Inflammatory macrophage (primary cell): ENCODE measurements around the gene PFDN5.
"Not testable (repeated sequence)": the region's sequence is repeated elsewhere in the genome, so short reads cannot be mapped to it uniquely, and the experiment has no call there.

ENCODE experiments used
- DNase-seq, 2 donors: peaks; one replicate each; pipeline ENCODE4 v3.0.0-alpha.2; 2020 to 2022

PFDN5 gene

GRCh38 chr12:53328043-53328435 lies 32.7 kb downstream of the PFDN5 start:
- DNase-seq = no peak

GRCh38 chr12:53330671-53331070 lies 35.3 kb downstream of the PFDN5 start:
- DNase-seq = no peak

DNA sequence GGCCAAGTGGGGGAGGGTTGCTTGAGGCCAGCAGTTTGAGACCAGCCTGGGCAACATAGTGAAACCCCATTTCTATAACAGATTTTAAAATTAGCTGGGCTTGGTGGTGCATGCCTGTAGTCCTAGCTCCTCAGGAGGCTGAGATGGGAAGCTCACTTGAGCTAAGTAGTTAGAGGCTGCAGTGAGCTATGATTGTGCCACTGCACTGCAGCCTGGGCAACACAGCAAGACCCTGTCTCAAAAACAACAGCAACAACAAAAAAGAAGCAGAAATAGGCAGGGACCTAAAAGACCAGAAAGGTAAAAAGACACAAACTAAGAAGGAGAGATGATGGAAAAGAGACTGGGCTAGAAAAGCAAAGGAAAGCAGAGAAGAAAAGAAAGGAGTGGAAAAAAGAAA lies 37.0 kb downstream of the PFDN5 start:
- not testable (repeated sequence) for DNase-seq

DNA sequence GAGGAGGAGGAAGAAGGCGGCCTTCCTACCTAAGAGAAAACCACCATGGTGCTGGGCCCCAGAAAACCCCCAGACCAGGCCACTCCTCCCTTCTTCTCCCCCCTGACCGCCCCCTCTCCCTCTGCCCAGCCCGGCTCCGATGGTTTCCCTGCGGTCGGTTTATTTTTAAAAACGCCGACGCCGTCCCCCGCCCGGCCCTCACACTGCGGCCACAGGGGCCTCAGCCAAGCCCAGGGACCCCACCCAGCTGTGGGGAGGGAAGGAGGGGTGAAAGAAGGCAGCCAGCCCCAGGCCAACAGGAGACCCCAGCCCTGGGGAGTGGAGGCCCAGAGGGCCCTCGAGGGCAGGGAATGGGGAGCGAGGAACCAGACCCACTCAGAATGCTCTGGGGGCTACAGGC lies 37.4 kb downstream of the PFDN5 start:
- no peak for DNase-seq

- no peak for DNase-seq
Observed at GRCh38 chr12:53333289-53333688, 37.9 kb downstream of the PFDN5 start.

DNA sequence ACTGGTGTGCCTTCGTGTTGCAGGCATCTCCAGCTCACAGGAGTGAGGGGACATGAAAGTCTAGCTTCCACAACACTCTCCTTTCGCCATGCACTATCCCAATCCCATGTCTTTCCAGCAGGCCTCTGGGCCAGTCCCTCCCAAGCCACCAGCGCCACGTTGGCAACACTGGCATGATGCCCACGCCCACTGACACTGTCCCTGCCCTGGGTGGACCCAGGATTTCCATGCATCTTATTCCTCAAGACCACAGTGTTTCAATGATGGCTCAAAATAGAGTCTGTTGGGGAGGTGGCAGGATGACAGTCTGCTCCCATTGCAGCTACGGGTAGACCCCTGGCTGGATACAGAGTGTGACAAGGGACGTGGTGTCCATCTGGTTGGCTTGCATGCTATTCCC lies 38.5 kb downstream of the PFDN5 start:
- no peak for DNase-seq

GRCh38 chr12:53334822-53335221 lies 39.5 kb downstream of the PFDN5 start:
- no peak for DNase-seq

- DNase-seq = peak in 1 of 2 donors; percentile 44
Observed at GRCh38 chr12:53336181-53336681, 40.9 kb downstream of the PFDN5 start, which contains the start of gene SP7. SP7 (minus strand) TSS chr12:53336354; CDS start chr12:53335646, 708 bp downstream.

- no peak for DNase-seq
Observed at GRCh38 chr12:53338017-53338416, 42.7 kb downstream of the PFDN5 start.

DNA sequence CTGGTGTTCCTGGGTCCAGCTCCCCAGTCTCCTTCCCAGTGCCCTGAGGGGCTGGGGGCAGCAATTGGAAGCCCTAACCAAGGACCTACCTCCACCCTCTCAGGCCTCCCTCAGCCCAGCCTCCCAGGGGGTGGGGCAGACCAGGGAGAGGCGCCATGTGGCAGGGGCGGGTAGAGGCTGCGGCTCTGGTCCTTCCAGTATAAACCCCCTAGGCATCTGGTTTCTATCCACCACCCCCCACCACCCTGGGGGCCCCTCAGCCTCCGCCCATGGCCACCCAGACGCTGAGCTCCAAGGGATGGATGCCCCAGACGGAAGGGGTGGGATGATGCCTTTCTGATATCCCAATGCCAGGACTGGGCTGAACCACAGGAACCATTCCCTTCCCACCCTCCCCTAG lies 43.6 kb downstream of the PFDN5 start:
- DNase-seq = no peak

DNA sequence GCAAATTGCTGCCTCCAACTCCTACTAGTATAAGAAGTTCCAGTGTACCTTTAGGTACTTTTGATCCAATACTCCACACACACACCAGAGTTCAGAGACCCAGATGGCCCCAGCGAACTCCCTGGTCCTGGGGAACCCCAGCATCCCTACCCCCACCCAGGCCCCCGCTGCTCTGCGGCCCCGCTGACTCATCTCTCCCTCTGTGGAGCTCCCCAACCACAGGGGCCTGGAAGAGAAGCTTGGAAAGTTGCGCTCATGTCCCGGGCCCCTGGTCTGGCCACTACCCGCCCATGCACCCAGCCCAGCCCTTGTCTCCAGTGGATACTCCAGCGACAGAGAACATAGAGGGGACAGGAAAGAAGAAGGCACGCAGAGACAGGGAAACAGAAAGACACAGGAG lies 45.1 kb downstream of the PFDN5 start:
- no peak for DNase-seq

GRCh38 chr12:53343449-53343848 lies 48.1 kb downstream of the PFDN5 start:
- no peak for DNase-seq

GRCh38 chr12:53343969-53344368 lies 48.6 kb downstream of the PFDN5 start:
- no peak for DNase-seq

- no peak for DNase-seq
Observed at GRCh38 chr12:53344487-53344823, 49.1 kb downstream of the PFDN5 start.

DNA sequence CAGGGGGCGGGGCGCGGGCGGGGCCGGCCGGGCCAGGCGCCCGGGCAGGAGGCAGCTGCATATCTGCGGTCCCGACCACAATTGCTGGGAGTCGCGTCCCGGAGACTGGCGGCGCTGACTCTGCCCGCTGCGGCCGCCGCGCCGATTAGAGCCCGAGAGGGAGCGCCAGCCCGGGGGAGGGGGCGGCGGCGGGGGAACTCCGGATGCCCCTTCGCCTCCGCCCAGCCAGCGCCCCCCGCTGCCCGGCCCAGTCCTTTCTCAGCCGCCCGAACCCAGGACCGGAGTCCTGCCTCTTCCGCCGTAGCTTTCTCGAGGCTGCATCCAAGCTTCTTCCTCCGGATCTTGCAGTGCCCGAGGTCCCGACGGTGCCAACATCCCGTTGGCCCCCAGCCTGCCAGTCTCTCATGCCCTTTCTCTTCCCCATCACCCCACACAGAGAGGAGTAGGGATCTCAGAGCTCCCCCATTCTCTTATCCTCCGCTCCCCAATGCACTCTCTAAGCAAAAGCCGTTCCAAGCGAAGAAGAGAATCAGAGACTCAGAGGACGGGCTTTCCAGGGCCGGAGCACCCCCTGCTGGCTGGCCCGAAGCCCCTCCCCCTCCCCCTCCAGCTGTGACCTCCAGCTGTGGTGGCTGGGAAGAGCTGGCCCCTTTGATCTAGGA lies 49.6 kb downstream of the PFDN5 start:
- DNase-seq = peak; percentile 54 to 60

DNA sequence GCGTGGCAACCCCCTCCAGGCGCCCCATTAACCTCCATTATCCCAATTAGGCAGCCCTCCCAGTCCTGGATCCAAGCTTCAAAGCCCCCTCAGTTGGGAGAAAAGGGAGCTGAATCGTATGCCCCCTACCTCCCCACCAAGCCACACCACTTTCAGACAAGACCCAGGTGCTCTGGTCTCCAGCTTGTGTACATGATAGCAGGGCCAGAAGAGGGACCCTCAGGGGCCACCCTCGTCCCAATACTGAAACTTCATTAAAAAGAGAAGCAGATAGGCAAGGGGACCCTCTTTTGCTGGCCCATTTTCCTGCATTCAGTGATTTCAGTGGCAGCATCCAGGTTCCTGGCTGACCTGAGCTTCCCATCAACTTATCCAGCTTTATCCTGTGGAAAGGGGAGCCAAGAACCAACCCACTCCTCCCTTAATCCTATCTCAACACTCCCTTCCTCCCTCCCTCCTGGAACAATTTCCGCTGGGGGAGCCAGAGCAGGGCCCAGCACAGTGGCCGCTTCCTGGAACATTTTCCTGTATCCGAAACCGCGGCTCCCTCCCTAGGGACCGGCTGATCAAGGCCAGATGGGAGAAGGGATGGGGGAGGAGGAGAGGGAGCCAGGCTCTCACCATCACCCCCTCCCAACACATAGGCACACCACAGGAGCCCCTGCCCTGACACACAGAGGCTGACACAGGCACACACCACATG lies 50.3 kb downstream of the PFDN5 start:
- DNase-seq = no peak

GRCh38 chr12:53346491-53346890 lies 51.1 kb downstream of the PFDN5 start:
- peak; percentile 29 to 59 for DNase-seq

DNA sequence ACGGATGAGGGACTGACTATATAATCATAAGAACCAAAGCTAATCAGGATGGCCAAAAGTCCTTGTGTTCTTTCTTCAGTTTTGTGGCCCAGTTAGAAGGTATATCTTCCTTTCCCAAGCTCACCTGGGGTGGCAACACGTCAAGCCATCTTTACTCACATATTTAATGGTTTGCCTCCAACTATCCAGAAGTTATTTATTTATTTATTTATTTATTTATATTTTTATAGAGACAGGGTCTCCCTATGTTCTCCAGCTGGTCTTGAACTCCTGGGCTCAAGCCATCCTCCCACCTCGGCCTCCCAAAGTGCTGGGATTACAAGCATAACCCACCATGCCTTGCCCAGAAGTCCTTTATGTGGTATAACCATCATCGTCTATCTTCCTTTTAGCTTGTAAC lies 52.6 kb downstream of the PFDN5 start:
- DNase-seq = no peak
